ENCODE results near the gene AP3S2.
"Not testable (repeated sequence)": the region's sequence is repeated elsewhere in the genome, so short reads cannot be mapped to it uniquely, and the experiment has no call there.

AP3S2 gene

GRCh38 chr15:89860431-89860830, 33.4 kb downstream of the AP3S2 start:
- H3K9ac ChIP-seq (ENCODE audit: low read length) = no peak overlapping the region
- H3K27me3 ChIP-seq (replicated peaks; ENCODE audit: control insufficient read depth, insufficient read depth, low read length) = no peaks in the 10 kb centered on the region
- H3K36me3 ChIP-seq (ENCODE audit: control insufficient read depth, insufficient read depth, low read length, severe bottlenecking) = peaks cover 48% of the 10 kb centered on the region
- no peaks in the 10 kb centered on the region for H3K9me3 ChIP-seq (ENCODE audit: control insufficient read depth, low read length)
- DNase-seq (ENCODE audit: low read depth) = no peak
- H3K4me3 ChIP-seq (ENCODE audit: low read length) = no peak overlapping the region
- H3K4me1 ChIP-seq (ENCODE audit: control insufficient read depth, insufficient read depth, low read length) = peaks cover 22% of the 10 kb centered on the region

DNA sequence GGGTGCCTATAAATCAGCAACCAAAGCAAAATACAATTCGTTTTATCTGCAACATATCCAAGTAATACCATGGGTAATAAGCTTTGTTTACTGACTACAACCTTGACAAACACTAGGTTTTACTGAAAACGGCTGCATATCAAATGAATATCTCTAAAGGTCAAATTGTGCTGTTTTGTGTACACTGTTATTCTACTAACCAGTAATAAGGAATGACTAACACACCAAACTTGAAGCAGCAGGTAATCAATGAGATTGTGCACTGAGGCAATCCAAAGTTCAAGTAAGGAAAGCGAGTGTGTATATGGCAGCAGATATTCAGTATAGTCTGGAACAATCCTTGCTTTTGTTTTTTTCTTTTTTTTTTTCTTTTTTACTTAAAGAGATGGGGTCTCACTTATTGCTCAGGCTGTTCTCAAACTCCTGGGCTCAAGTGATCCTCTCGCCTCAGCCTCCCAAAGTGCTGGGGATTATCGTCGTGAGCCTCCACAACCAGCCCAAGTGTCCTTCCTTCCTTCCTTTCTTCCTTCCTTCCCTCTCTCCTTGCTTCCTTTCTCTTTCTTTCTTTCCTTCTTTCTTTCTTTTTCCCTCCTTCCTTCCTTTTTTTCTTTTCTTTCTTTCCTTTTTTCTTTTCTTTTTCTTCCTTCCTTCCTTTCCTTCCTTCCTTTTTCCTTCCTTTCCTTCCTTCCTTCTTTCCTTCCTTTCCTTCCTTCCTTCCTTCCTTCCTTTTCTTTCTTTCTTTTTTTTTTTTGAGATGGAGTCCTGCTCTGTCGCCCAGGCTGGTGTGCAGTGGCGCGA, 34.9 kb downstream of the AP3S2 start:
- DNase-seq (ENCODE audit: low read depth) = no peak
- Histone ChIP-seq H3K9me3 (ENCODE audit: control insufficient read depth, low read length) (no peaks in the 10 kb centered on the region), H3K9ac (ENCODE audit: low read length) (no peak overlapping the region), H3K4me1 (ENCODE audit: control insufficient read depth, insufficient read depth, low read length) (peaks cover 11% of the 10 kb centered on the region), H3K4me3 (ENCODE audit: low read length) (no peak overlapping the region), H3K36me3 (ENCODE audit: control insufficient read depth, insufficient read depth, low read length, severe bottlenecking) (peaks cover 45% of the 10 kb centered on the region), H3K27me3 (replicated peaks; ENCODE audit: control insufficient read depth, insufficient read depth, low read length) (no peaks in the 10 kb centered on the region)

DNA sequence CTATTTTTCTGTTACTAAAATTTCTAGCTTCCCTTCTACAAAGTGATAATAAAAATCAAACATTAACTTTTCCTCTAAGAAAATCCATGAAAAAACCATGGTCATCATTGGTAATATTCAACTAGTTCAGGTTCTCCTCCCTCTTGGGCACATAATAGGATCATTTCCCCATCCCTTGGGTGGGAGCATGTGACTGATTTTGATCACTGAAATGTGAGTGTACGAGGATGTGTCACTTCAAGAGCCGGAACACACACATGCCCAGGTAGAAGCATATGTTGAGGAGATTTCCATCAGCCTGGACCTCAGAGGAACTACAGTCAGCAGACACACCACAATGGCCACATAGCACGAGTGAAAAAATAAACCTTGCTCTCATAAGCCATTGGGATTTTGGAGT, 36.1 kb downstream of the AP3S2 start:
- DNase-seq (ENCODE audit: low read depth) = no peak
- H3K4me3 ChIP-seq (ENCODE audit: low read length) = no peak overlapping the region
- peaks cover 39% of the 10 kb centered on the region for H3K36me3 ChIP-seq (ENCODE audit: control insufficient read depth, insufficient read depth, low read length, severe bottlenecking)
- H3K9ac ChIP-seq (ENCODE audit: low read length) = no peak overlapping the region
- no peaks in the 10 kb centered on the region for H3K9me3 ChIP-seq (ENCODE audit: control insufficient read depth, low read length)
- no peaks in the 10 kb centered on the region for H3K27me3 ChIP-seq (replicated peaks; ENCODE audit: control insufficient read depth, insufficient read depth, low read length)
- H3K4me1 ChIP-seq (ENCODE audit: control insufficient read depth, insufficient read depth, low read length) = no peaks in the 10 kb centered on the region

DNA sequence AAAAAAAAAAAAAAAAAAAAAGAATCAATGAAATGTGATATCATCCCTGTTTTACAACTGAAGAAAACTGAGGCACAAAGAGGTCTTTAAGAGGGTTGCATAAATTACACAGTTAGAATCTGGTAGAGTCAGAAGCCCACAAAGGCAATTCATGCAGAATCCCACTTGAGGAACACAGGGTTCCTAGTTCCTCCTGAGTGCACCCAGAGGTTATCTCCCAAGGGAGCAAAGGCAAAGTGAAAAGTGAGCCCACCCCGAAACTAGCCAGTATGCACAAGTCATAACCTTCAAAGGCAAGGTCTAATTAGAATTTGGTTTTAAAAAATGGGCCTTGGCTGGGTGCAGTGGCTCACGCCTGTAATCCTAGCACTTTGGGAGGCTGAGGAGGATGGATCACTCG, 37.8 kb downstream of the AP3S2 start:
- peaks cover 38% of the 10 kb centered on the region for H3K36me3 ChIP-seq (ENCODE audit: control insufficient read depth, insufficient read depth, low read length, severe bottlenecking)

GRCh38 chr15:89854863-89855262, 38.9 kb downstream of the AP3S2 start:
- H3K27me3 ChIP-seq (replicated peaks; ENCODE audit: control insufficient read depth, insufficient read depth, low read length); H3K4me3 ChIP-seq (ENCODE audit: low read length); H3K9me3 ChIP-seq (ENCODE audit: control insufficient read depth, low read length); H3K4me1 ChIP-seq (ENCODE audit: control insufficient read depth, insufficient read depth, low read length); DNase-seq (ENCODE audit: low read depth); H3K9ac ChIP-seq (ENCODE audit: low read length): not testable (repeated sequence)
- H3K36me3 ChIP-seq (ENCODE audit: control insufficient read depth, insufficient read depth, low read length, severe bottlenecking) = peaks cover 32% of the 10 kb centered on the region

More for the DNA sequence above, 37.8 kb downstream of the AP3S2 start:
- no peak for DNase-seq (ENCODE audit: low read depth)
- Histone ChIP-seq H3K9me3 (ENCODE audit: control insufficient read depth, low read length) (no peaks in the 10 kb centered on the region), H3K27me3 (replicated peaks; ENCODE audit: control insufficient read depth, insufficient read depth, low read length) (no peaks in the 10 kb centered on the region), H3K4me1 (ENCODE audit: control insufficient read depth, insufficient read depth, low read length) (peaks cover 3% of the 10 kb centered on the region), H3K4me3 (ENCODE audit: low read length) (no peak overlapping the region), H3K9ac (ENCODE audit: low read length) (no peak overlapping the region)

DNA sequence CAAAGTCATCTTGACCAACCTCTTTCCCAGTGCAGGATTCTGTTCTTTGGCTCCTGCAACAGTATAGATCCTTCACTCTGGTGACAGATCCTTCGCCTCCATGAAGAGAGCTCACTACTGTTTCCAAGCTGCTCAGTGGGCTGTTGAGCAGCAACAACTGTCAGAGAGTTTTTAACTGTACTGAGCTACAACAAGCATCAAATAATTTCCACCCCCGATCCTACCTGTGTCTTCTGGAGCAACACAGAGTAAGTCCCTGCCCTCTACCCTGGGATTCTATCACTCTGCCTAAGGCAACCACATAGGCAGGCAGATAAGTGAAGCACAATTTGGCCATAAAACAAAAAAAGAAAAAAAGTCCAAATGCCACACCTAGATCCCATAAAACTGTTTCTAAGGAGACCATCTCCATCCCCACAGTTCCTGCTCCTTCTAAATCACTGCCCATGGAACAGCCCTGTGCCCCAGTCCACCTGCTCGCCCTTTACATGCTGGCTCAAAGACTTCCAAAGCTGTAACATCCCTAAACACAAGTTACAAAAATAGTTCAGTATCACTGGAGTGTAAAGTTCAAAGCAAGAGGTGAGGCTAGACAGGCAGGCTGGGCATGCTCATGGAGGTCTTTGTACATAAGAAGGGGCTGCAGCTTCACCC, 41.3 kb downstream of the AP3S2 start:
- no peak overlapping the region for H3K4me3 ChIP-seq (ENCODE audit: low read length)
- DNase-seq (ENCODE audit: low read depth) = no peak
- H3K9me3 ChIP-seq (ENCODE audit: control insufficient read depth, low read length) = no peaks in the 10 kb centered on the region
- H3K9ac ChIP-seq (ENCODE audit: low read length) = no peak overlapping the region
- H3K4me1 ChIP-seq (ENCODE audit: control insufficient read depth, insufficient read depth, low read length) = peaks cover 23% of the 10 kb centered on the region
- peaks cover 23% of the 10 kb centered on the region for H3K36me3 ChIP-seq (ENCODE audit: control insufficient read depth, insufficient read depth, low read length, severe bottlenecking)
- no peaks in the 10 kb centered on the region for H3K27me3 ChIP-seq (replicated peaks; ENCODE audit: control insufficient read depth, insufficient read depth, low read length)

DNA sequence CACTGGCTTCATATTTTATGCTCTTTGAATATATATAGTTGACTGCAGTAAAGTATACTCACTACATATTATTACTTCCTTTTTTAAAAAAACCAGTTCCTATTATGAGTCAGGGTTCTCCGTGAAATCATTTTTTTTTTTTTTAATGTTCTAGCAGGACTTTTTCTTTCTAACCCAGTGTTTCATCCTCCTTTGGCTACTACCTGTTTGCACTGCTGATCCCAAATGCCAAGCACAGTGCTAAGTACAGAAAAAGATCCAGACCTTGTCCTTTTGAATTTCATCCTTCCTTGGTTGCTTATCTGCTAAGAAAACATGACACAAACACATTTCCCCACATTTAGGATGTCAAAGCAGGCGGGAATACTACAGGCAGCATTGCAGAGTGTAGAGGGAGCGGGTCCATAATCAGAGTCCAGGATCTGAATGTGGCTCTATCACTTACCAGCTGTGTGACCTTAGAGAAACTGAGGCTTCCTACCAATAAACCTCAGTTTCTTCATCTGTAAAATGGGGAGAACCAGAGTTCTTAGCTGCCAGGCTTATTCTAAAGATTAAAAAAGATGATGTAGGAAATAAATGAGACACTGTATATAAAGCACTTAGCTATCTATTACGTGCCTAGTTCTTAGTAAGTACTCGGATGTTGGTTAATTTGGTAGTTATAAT, 42.0 kb downstream of the AP3S2 start:
- Histone ChIP-seq H3K9me3 (ENCODE audit: control insufficient read depth, low read length) (no peaks in the 10 kb centered on the region), H3K9ac (ENCODE audit: low read length) (no peak overlapping the region), H3K27me3 (replicated peaks; ENCODE audit: control insufficient read depth, insufficient read depth, low read length) (no peaks in the 10 kb centered on the region), H3K4me1 (ENCODE audit: control insufficient read depth, insufficient read depth, low read length) (peaks cover 29% of the 10 kb centered on the region), H3K36me3 (ENCODE audit: control insufficient read depth, insufficient read depth, low read length, severe bottlenecking) (peaks cover 16% of the 10 kb centered on the region), H3K4me3 (ENCODE audit: low read length) (no peak overlapping the region)
- DNase-seq (ENCODE audit: low read depth) = no peak

DNA sequence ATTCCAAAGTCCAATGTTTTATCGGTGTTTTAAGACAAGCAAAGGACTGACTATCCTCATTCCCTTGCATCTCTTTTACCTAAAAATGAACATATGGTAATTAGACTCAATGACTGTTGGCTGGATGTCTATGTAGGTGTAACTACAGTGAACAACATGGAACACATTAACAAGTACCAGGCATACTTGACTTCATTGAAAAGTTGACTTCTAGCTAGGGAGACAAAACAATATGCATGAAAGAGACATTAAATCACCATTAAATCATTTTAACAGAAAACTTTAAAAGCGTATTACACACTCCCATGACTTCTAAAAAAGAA, 44.9 kb downstream of the AP3S2 start:
- Histone ChIP-seq H3K9ac (ENCODE audit: low read length) (peak overlapping the region; percentile 52), H3K36me3 (ENCODE audit: control insufficient read depth, insufficient read depth, low read length, severe bottlenecking) (peaks cover 15% of the 10 kb centered on the region), H3K4me1 (ENCODE audit: control insufficient read depth, insufficient read depth, low read length) (peaks cover 51% of the 10 kb centered on the region), H3K4me3 (ENCODE audit: low read length) (peak overlapping the region; percentile 8), H3K9me3 (ENCODE audit: control insufficient read depth, low read length) (no peaks in the 10 kb centered on the region), H3K27me3 (replicated peaks; ENCODE audit: control insufficient read depth, insufficient read depth, low read length) (no peaks in the 10 kb centered on the region)
- DNase-seq (ENCODE audit: low read depth) = no peak

- H3K9ac ChIP-seq (ENCODE audit: low read length) = peak overlapping the region; percentile 69
- peaks cover 11% of the 10 kb centered on the region for H3K36me3 ChIP-seq (ENCODE audit: control insufficient read depth, insufficient read depth, low read length, severe bottlenecking)
- peaks cover 51% of the 10 kb centered on the region for H3K4me1 ChIP-seq (ENCODE audit: control insufficient read depth, insufficient read depth, low read length)
- no peak for DNase-seq (ENCODE audit: low read depth)
- no peaks in the 10 kb centered on the region for H3K9me3 ChIP-seq (ENCODE audit: control insufficient read depth, low read length)
- H3K4me3 ChIP-seq (ENCODE audit: low read length) = no peak overlapping the region
- H3K27me3 ChIP-seq (replicated peaks; ENCODE audit: control insufficient read depth, insufficient read depth, low read length) = no peaks in the 10 kb centered on the region
Measured at GRCh38 chr15:89847101-89847500, 46.7 kb downstream of the AP3S2 start.

DNA sequence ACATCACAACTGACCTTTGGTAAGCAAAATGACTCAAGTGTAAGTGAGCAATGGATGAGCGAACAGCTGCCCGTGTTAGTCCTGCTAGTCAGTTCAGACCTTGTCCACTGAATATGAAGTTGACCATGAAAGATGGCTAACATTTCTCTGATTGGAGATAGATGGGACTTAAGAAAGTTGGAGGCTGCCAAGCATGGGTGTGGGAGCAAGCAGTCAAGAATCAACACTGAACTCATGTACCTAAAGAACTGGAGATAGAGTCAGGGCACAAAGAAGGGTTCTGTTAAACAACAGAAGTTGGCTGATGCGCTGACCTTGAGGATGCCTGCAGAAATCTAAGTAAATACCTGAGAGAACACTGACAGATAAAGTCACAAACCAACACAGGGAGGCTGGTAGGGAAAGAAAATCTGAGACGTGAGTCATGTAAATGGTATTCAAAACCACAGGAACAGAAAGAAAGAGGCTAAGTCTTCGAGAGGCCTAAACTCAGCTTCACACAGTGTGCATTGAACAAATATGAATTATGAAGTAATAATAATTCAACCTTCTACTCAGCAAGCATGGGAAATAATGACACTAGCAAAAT, 48.4 kb downstream of the AP3S2 start:
- Histone ChIP-seq H3K9me3 (ENCODE audit: control insufficient read depth, low read length) (no peaks in the 10 kb centered on the region), H3K4me1 (ENCODE audit: control insufficient read depth, insufficient read depth, low read length) (peaks cover 53% of the 10 kb centered on the region), H3K27me3 (replicated peaks; ENCODE audit: control insufficient read depth, insufficient read depth, low read length) (no peaks in the 10 kb centered on the region), H3K4me3 (ENCODE audit: low read length) (peak overlapping the region; percentile 51), H3K9ac (ENCODE audit: low read length) (peak overlapping the region; percentile 73), H3K36me3 (ENCODE audit: control insufficient read depth, insufficient read depth, low read length, severe bottlenecking) (peaks cover 5% of the 10 kb centered on the region)
- peak; percentile 90 for DNase-seq (ENCODE audit: low read depth)

DNA sequence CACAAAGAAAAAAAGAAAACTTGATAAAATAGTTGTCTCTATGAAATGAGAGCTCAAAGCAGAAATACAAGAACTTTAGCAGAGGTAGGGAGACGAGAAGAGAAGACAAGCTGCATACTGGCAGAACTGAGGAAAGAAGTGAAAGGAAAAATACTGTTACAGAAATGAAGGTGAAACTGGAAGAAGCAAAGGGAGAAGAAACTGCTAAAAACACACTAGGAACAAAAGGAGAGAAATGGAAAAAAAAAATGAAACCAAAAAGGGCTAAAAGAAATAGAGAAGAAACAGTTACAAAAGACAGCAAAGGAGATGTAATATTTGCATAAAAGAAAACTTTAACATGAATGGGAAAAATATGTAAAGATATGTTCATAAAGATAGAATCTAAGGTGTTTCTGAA, 51.8 kb downstream of the AP3S2 start:
- Histone ChIP-seq H3K36me3 (ENCODE audit: control insufficient read depth, insufficient read depth, low read length, severe bottlenecking) (peaks cover 6% of the 10 kb centered on the region), H3K9me3 (ENCODE audit: control insufficient read depth, low read length) (no peaks in the 10 kb centered on the region), H3K9ac (ENCODE audit: low read length) (no peak overlapping the region), H3K27me3 (replicated peaks; ENCODE audit: control insufficient read depth, insufficient read depth, low read length) (no peaks in the 10 kb centered on the region), H3K4me3 (ENCODE audit: low read length) (no peak overlapping the region), H3K4me1 (ENCODE audit: control insufficient read depth, insufficient read depth, low read length) (peaks cover 62% of the 10 kb centered on the region)
- no peak for DNase-seq (ENCODE audit: low read depth)
